ENCODE data around the gene PRMT1.
A peak's percentile ranks its signal among the peaks of the same experiment; 100 is the strongest.
"Not testable (repeated sequence)": the region's sequence is repeated elsewhere in the genome, so short reads cannot be mapped to it uniquely, and the experiment has no call there.

The PRMT1 gene

GRCh38 chr19:49689133-49690078 is 12.3 kb downstream of the PRMT1 start, which contains the start of gene ADM5:
ADM5 (plus strand) TSS chr19:49689594; CDS start chr19:49689838, 244 bp downstream.
- DNase-seq (ENCODE audit: low spot score) = no peak

- DNase-seq (ENCODE audit: low spot score) = no peak
These were observed 13.1 kb downstream of the PRMT1 start for GRCh38 chr19:49690079-49690655.

DNA sequence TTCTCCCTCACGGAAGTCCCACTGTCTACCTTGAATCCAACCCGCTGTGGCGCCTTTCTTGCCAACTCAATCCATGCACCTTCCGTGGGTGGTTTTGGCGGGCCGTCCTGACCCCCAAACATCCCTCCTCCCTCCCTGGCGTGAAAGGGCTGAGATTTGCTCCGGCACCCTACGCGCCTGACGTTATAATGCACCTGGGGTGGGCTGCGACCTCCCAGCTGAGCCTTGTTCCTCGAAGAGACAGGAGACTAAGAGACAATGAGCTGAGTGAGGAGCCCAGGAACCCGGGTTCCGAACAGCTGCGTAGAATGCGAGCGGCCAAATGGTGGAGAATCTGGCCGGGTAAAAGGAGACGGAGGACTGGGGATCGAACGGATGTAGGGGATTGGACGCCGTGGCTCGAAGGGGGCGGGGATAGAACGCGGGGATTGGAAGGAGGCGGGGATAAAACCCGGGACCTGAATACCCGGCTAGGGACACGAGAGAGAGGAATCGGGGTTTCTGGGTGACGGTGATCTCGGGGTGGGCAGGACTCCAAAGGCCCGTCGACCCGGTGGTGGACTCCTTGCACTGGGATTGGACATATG is 13.7 kb downstream of the PRMT1 start, which contains the start of gene CPT1C:
TSS of gene CPT1C (plus strand) at position 461 of the 587 bp plus-strand sequence. CDS start 1,137 bp downstream, outside the sequence.
- peak; percentile 53 for DNase-seq (ENCODE audit: low spot score)

DNA sequence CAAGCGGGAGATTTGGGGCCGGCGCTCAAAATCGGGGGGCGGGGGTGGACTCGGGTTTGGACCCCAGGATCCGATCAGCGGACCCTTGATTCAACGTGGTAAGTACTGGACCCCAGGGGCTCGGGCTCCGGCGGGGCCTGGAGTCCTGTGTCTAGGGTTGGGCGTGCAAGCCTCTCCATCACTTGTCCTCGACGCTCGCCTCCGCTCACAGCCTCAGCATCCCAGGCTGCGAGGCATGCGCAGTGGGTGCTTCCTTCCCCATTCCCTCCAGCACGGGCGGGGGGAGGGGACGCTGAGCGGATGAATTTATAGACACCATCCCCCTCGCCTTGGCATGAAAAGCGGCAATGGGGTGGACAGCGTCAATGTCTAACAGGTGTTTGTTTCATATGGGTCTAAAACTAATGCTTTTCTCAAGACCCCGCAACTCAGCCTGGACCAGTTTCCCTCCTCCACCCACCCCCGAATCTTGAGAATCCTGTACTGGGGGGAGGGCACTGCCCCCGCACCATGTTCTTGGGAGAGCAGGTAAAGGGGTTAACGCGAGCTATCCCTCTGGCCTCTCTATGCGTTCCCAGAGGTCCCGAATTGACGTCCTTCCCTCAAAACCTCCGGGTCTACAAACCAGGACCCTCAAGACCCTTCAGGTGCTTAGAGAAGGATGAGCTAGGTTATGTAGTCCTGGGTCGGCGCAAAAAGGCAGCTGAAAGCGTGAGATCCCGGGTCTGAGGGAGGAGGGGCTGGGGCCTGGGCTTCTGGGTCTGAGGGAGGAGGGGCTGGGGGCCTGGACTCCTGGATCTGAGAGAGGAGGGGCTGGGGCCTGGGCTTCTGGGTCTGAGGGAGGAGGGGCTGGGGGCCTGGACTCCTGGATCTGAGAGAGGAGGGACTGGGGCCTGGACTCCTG is 14.4 kb downstream of the PRMT1 start:
- DNase-seq (ENCODE audit: low spot score) = no peak

GRCh38 chr19:49692147-49692506 is 15.1 kb downstream of the PRMT1 start:
- no peak for DNase-seq (ENCODE audit: low spot score)

DNA sequence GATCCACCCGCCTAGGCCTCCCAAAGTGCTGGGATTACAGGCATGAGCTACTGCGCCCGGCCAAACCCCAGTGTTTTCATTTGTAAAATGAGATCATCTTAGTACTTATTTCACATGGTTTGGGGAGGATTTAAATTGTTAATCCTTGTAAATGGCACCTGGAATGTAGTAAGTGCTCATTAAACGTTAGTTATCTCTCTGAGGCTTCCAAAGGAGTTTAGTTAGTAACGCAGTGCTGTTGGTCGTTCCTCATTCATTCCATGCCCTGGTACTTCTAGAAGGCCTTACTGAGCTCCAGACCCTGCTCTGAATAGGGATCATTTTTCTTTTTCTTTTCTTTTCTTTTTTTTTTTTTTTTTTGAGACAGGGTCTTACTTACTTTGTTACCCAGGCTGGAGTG is 19.0 kb downstream of the PRMT1 start:
- DNase-seq (ENCODE audit: low spot score) = no peak

DNA sequence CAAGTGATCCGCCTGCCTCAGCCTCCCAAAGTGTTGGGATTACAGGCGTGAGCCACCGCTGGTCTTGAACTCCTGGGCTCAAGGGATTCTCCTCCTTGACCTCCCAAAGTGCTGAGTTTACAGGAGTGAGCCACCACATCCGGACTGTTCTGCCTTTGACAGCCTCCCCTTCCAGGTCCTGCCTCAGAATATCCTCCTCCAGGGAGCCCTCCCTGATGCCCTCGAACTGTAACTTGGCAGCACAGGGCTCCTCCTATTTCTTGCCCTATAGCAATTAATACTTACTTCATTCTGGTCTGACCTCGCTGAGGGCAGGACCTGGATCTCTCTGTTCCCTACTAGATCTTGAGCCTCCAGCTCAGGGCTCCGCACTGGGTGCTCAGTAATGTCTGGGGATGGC is 19.8 kb downstream of the PRMT1 start:
- no peak for DNase-seq (ENCODE audit: low spot score)

- no peak for DNase-seq (ENCODE audit: low spot score)
These were observed 22.3 kb downstream of the PRMT1 start for GRCh38 chr19:49699364-49699763.

DNA sequence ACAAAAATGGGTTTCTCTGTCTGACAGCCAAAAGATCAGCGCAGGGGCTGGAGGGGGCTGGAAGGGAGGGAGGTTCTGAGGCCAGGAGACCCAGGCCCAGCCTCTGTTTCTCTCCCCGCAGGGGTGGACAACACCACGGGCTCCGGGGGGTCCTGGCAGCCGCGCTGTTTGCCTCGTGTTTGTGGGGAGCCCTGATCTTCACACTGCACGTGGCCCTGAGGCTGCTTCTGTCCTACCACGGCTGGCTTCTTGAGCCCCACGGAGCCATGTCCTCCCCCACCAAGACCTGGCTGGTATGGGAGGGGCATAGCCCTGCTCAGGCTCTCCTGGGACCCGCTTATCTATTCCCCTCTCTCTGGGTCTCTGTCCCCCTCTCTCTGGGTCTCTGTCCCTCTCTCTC is 23.5 kb downstream of the PRMT1 start:
- no peak for DNase-seq (ENCODE audit: low spot score)

DNA sequence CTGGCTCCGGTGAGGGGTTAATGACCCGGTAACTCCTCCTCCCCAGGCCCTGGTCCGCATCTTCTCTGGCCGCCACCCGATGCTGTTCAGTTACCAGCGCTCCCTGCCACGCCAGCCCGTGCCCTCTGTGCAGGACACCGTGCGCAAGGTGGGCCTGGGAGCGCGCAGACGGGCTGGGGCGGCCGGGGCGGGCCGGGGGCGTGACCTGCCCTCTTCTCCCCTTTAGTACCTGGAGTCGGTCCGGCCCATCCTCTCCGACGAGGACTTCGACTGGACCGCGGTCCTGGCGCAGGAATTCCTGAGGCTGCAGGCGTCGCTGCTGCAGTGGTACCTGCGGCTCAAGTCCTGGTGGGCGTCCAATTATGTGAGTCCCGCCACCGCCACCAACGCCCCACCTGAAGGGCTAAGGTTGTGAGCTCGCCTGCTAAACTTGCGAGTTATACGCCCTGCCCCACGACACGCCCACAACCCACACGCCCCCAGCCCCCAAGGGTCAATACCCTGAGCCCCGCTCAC is 24.3 kb downstream of the PRMT1 start:
- DNase-seq (ENCODE audit: low spot score) = no peak

- DNase-seq (ENCODE audit: low spot score) = no peak
These were observed 28.0 kb downstream of the PRMT1 start for GRCh38 chr19:49704888-49705642.

- no peak for DNase-seq (ENCODE audit: low spot score)
These were observed 28.8 kb downstream of the PRMT1 start for GRCh38 chr19:49705919-49706318.

GRCh38 chr19:49710372-49710951 is 33.4 kb downstream of the PRMT1 start:
- no peak for DNase-seq (ENCODE audit: low spot score)

GRCh38 chr19:49712397-49712859 is 35.4 kb downstream of the PRMT1 start:
- DNase-seq (ENCODE audit: low spot score) = no peak

GRCh38 chr19:49713236-49713845 is 36.3 kb downstream of the PRMT1 start:
- no peak for DNase-seq (ENCODE audit: low spot score)

DNA sequence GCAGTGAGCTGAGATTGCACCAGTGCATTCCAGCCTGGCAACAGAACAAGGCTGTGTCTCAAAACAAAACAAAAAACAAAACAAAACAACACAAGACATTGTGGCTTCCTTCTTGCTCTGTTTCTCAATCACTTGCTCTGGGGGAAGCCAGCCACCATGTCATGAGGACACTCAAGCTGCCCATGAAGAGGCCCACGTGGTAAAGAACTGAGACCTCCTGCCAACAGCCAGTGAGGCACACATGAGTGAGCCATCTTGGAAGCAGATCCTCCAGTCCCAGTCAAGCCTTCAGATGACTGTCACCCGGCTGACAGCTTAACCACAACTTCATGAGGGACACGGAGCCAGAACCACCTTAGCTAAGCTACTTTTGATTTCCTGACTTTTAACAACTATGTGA is 39.1 kb downstream of the PRMT1 start:
- DNase-seq (ENCODE audit: low spot score) = peak; percentile 3

DNA sequence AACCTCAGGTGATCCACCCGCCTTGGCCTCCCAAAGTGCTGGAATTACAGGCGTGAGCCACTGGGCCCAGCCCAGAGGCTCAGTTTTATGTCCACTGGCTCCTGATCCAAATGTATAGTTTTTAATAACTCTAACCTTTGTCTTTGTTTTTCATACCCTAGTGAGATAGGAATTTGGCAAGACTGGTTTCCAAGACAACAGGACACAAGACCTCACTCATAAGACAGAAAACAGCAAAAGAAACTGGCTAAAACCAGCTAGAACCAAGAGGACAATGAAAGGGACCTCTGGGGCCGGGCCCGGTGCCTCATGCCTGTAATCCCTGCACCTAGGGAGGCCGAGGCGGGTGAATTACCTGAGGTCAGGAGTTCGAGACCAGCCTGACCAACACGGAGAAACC is 41.4 kb downstream of the PRMT1 start:
- no peak for DNase-seq (ENCODE audit: low spot score)

DNA sequence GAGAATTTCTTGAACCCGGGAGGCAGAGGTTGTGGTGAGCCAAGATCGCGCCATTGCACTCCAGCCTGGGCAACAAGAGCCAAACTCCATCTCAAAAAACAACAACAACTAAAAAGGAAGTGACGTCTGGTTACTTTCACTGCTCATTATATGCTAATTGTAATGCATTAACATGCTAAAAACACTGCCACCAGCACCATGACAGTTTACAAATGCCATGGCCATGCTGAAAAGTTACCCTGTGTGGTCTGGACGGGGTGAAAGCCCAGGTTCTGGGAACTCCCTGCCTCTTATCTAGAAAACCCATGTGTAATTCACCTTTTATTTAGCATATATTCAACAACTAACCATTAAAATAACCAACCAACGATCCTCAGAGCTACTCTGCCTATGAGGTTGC is 41.9 kb downstream of the PRMT1 start:
- DNase-seq (ENCODE audit: low spot score) = no peak

GRCh38 chr19:49719420-49719819 is 42.3 kb downstream of the PRMT1 start:
- not testable (repeated sequence) for DNase-seq (ENCODE audit: low spot score)

All from activated CD4-positive, alpha-beta T cell treated with anti-CD3 and anti-CD28 coated beads, Interleukin-2, Interleukin-4, amounts not matched to agents 100 ng/mL and 50 ng/mL, durations not matched to agents 16 hours and 8 hours (primary cell).